GM18507 (cell line): ENCODE measurements around the gene SYNPR.
"Not testable (repeated sequence)": the region's sequence is repeated elsewhere in the genome, so short reads cannot be mapped to it uniquely, and the experiment has no call there.

Source experiments
- DNase-seq: peaks from one replicate; pipeline ENCODE4 v3.0.0; 2011; ENCODE audit warnings: low read depth; ENCODE audit not compliant: insufficient read length; ENCODE audit errors: extremely low spot score
- FAIRE-seq: peaks from 2 replicates; lab custom pipeline; 2011; peaks lifted over from hg19 to GRCh38; lab: Jason Lieb, UNC

The SYNPR gene

GRCh38 chr3:63278171-63279004, at the start of gene SYNPR:
Gene SYNPR, plus strand, starts transcription at chr3:63278308.
- FAIRE-seq: no peak

GRCh38 chr3:63228677-63229076, 49.4 kb upstream of the SYNPR start:
- no peak for DNase-seq
- FAIRE-seq: peak; percentile 24

More at GRCh38 chr3:63278171-63279004, at the start of gene SYNPR:
- no peak for DNase-seq

GRCh38 chr3:63230146-63230545, 48.0 kb upstream of the SYNPR start:
- FAIRE-seq: no peak

GRCh38 chr3:63231643-63232042, 46.5 kb upstream of the SYNPR start:
- no peak for DNase-seq
- FAIRE-seq: no peak

More at GRCh38 chr3:63230146-63230545, 48.0 kb upstream of the SYNPR start:
- no peak for DNase-seq

GRCh38 chr3:63232764-63233396, 45.2 kb upstream of the SYNPR start:
- no peak for DNase-seq

GRCh38 chr3:63240381-63240902, 37.7 kb upstream of the SYNPR start:
- FAIRE-seq: no peak
- DNase-seq: no peak

More at GRCh38 chr3:63232764-63233396, 45.2 kb upstream of the SYNPR start:
- no peak for FAIRE-seq

- no peak for FAIRE-seq
- DNase-seq: no peak
These were observed 36.0 kb upstream of the SYNPR start for GRCh38 chr3:63242124-63242523.

- FAIRE-seq (no peak), DNase-seq (no peak)
These were observed 33.6 kb upstream of the SYNPR start for GRCh38 chr3:63244486-63244885.

GRCh38 chr3:63245726-63246241, 32.3 kb upstream of the SYNPR start:
- no peak for DNase-seq
- FAIRE-seq: no peak

GRCh38 chr3:63248015-63248414, 30.1 kb upstream of the SYNPR start:
- FAIRE-seq: no peak
- no peak for DNase-seq

GRCh38 chr3:63251499-63251898, 26.6 kb upstream of the SYNPR start:
- DNase-seq: no peak
- FAIRE-seq: no peak

- DNase-seq, FAIRE-seq: not testable (repeated sequence)
These were observed 22.3 kb upstream of the SYNPR start for GRCh38 chr3:63255819-63256218.

GRCh38 chr3:63264716-63265115, 13.4 kb upstream of the SYNPR start:
- FAIRE-seq: no peak
- DNase-seq: no peak

- FAIRE-seq (no peak), DNase-seq (no peak)
These were observed 3.7 kb upstream of the SYNPR start for GRCh38 chr3:63274359-63274758.

GRCh38 chr3:63279005-63279841, 1.1 kb downstream of the SYNPR start:
- FAIRE-seq (no peak), DNase-seq (no peak)

- DNase-seq: no peak
- no peak for FAIRE-seq
These were observed 9.5 kb downstream of the SYNPR start for GRCh38 chr3:63287610-63288009.

GRCh38 chr3:63290686-63291085, 12.6 kb downstream of the SYNPR start:
- DNase-seq: no peak
- FAIRE-seq: no peak

- DNase-seq: no peak
- no peak for FAIRE-seq
These were observed 16.2 kb downstream of the SYNPR start for GRCh38 chr3:63294332-63294731.

- FAIRE-seq (no peak), DNase-seq (no peak)
These were observed 17.2 kb downstream of the SYNPR start for GRCh38 chr3:63295356-63295755.

- DNase-seq (no peak), FAIRE-seq (no peak)
These were observed 17.7 kb downstream of the SYNPR start for GRCh38 chr3:63295806-63296205.
